CD14-positive monocyte (primary cell): ENCODE data around the gene PTPRN. TPM values are rescaled to one million over a fixed set of nuclear protein-coding genes. Genes with fewer than 3 reads are reported as not detected.

Experiments used
- DNase-seq, 3 donors: peaks; one replicate each; pipeline ENCODE4 v3.0.0-alpha.2; 2011 to 2022
- H2AFZ ChIP-seq: 2 replicates; pipeline ENCODE4 v1.6.0; 2012; ENCODE audit warnings: mild to moderate bottlenecking, low read depth, low read length, inconsistent platforms; ENCODE audit not compliant: insufficient read depth, poor library complexity, severe bottlenecking
- H3K27ac ChIP-seq, 2 donors: 1 replicate in 1 of 2; 2 replicates in 1 of 2; pipeline ENCODE4 v1.5.1; 2012 to 2013; ENCODE audit warnings: low read length in 2 of 2, control low read depth in 1 of 2, inconsistent platforms in 1 of 2, low read depth in 1 of 2, mild to moderate bottlenecking in 1 of 2
- H3K27me3 ChIP-seq, 2 donors: one replicate each; pipeline versions ENCODE4 v1.6.0 to v1.6.1; 2011 to 2013; ENCODE audit warnings: low read length in 2 of 2; ENCODE audit not compliant: control insufficient read depth in 2 of 2, insufficient read depth in 2 of 2
- H3K36me3 ChIP-seq, 2 donors: replicated peaks in 1 of 2; 1 replicate in 1 of 2; 2 replicates in 1 of 2; pipeline versions ENCODE4 v1.5.1 to v1.6.1; 2012 to 2013; ENCODE audit warnings: low read length in 2 of 2, control low read depth in 1 of 2, inconsistent platforms in 1 of 2, mild to moderate bottlenecking in 1 of 2; ENCODE audit not compliant: insufficient read depth in 2 of 2, control insufficient read depth in 1 of 2
- H3K4me1 ChIP-seq, 2 donors: 1 replicate in 1 of 2; 2 replicates in 1 of 2; pipeline versions ENCODE4 v1.5.1 to v1.6.1; 2012 to 2013; ENCODE audit warnings: low read length in 2 of 2, control low read depth in 1 of 2, inconsistent platforms in 1 of 2, mild to moderate bottlenecking in 1 of 2, moderate library complexity in 1 of 2; ENCODE audit not compliant: insufficient read depth in 2 of 2, control insufficient read depth in 1 of 2
- H3K4me2 ChIP-seq: replicated peaks from 2 replicates; pipeline ENCODE3; 2012; ENCODE audit warnings: low read length, moderate library complexity, mild to moderate bottlenecking; ENCODE audit not compliant: poor library complexity, severe bottlenecking; ENCODE audit errors: extremely low read depth
- H3K4me3 ChIP-seq, 3 experiments: fragments of 200-600 bp in 1 of 3; sonication (generic) in 1 of 3; replicated peaks in 1 of 3; 1 replicate in 2 of 3; 2 replicates in 1 of 3; pipeline ENCODE4 v1.5.1; 2011 to 2013; ENCODE audit warnings: low read length in 3 of 3, mild to moderate bottlenecking in 3 of 3, control low read depth in 2 of 3, low read depth in 2 of 3, inconsistent platforms in 1 of 3, moderate library complexity in 1 of 3
- H3K79me2 ChIP-seq: 2 replicates; pipeline ENCODE4 v1.6.0; 2012; ENCODE audit warnings: mild to moderate bottlenecking, control low read depth, inconsistent platforms, low read length, moderate library complexity; ENCODE audit not compliant: insufficient read depth
- H3K9ac ChIP-seq: 2 replicates; pipeline ENCODE4 v1.6.0; 2017; ENCODE audit warnings: low read length, mild to moderate bottlenecking; ENCODE audit not compliant: insufficient read depth, poor library complexity, severe bottlenecking
- H3K9me3 ChIP-seq, 2 donors: replicated peaks in 1 of 2; 1 replicate in 1 of 2; 2 replicates in 1 of 2; pipeline versions ENCODE4 v1.5.1 to v1.6.1; 2012 to 2013; ENCODE audit warnings: low read length in 2 of 2, control low read depth in 1 of 2; ENCODE audit not compliant: control insufficient read depth in 1 of 2, insufficient read depth in 1 of 2
- H4K20me1 ChIP-seq: 2 replicates; pipeline ENCODE4 v1.6.0; 2012; ENCODE audit warnings: mild to moderate bottlenecking, low read length, control low read depth, moderate library complexity; ENCODE audit not compliant: insufficient read depth
- H3K27ac Mint-ChIP-seq, 7 donors: one replicate each; pipeline ENCODE4 v1.8.0; 2020; ENCODE audit warnings: mild to moderate bottlenecking in 7 of 7, mixed read lengths in 7 of 7, moderate library complexity in 6 of 7, inconsistent platforms in 2 of 7
- H3K27me3 Mint-ChIP-seq, 3 donors: one replicate each; pipeline ENCODE4 v1.8.0; 2021 to 2022; ENCODE audit warnings: low read depth in 3 of 3, mild to moderate bottlenecking in 3 of 3, mixed read lengths in 3 of 3, moderate library complexity in 3 of 3, inconsistent platforms in 1 of 3
- H3K36me3 Mint-ChIP-seq, 2 donors: one replicate each; pipeline ENCODE4 v1.8.0; 2020; ENCODE audit warnings: mixed read lengths in 2 of 2, inconsistent platforms in 1 of 2, mild to moderate bottlenecking in 1 of 2
- H3K4me1 Mint-ChIP-seq: one replicate; pipeline ENCODE4 v1.8.0; 2020; ENCODE audit warnings: mild to moderate bottlenecking, mixed read lengths
- H3K4me3 Mint-ChIP-seq, 2 donors: one replicate each; pipeline ENCODE4 v1.8.0; 2020; ENCODE audit warnings: mild to moderate bottlenecking in 2 of 2, mixed read lengths in 2 of 2, moderate library complexity in 1 of 2
- H3K9me3 Mint-ChIP-seq, 7 donors: one replicate each; pipeline ENCODE4 v1.8.0; 2020 to 2022; ENCODE audit warnings: mixed read lengths in 7 of 7, mild to moderate bottlenecking in 6 of 7, moderate library complexity in 6 of 7, inconsistent platforms in 2 of 7
- CTCF ChIP-seq: fragments of 200-600 bp; IDR thresholded peaks from one replicate; pipeline ENCODE4 v1.8.0; 2022; ENCODE audit warnings: antibody characterized with exemption, mild to moderate bottlenecking
- WGBS: methylation state at CpG from one replicate; pipeline ENCODE4 v1.1.5; 2013; ENCODE audit warnings: missing lambda C conversion rate; ENCODE audit not compliant: insufficient coverage; 5-methylcytosine and 5-hydroxymethylcytosine counted together
- intact Hi-C, 2 donors: fragments of 100-400 bp; cut with micrococcal nuclease; formaldehyde crosslinking; loops; one replicate each; pipeline versions ENCODE4 v1.15.0 to v1.15.1; 2023
- polyA plus RNA-seq, 3 donors: library from polyadenylated mRNA; depleted of rRNA in 1 of 3; unstranded in 2 of 3; stranded (reverse) in 1 of 3; fragments of 300-500 nt in 2 of 3; fragments of >200 nt in 1 of 3; fragmentation: Illumina TruSeq in 2 of 3; gene quantifications; 1 replicate in 2 of 3; 2 replicates in 1 of 3; pipeline ENCODE4 v1.2.3, GENCODE V29; 2012 to 2021

PTPRN gene
- polyA plus RNA-seq, 3 donors: not detected

GRCh38 chr2:219325657-219326315 is 16.6 kb upstream of the PTPRN start:
- no peak for TF ChIP-seq CTCF
- Histone ChIP-seq H4K20me1 (no peaks in the 10 kb centered on the region), H3K4me3 (no peak overlapping the region), H3K4me1 (no peaks in the 10 kb centered on the region), H3K4me2 (no peak overlapping the region), H3K27me3 (peaks cover 12 to 42% of the 10 kb centered on the region in 2 donors), H3K9ac (no peak overlapping the region), H3K27ac (no peak overlapping the region), H3K79me2 (no peaks in the 10 kb centered on the region), H2AFZ (no peak overlapping the region), H3K9me3 (no peaks in the 10 kb centered on the region), H3K36me3 (no peaks in the 10 kb centered on the region)
- H3K9me3 Mint-ChIP-seq: no peaks in the 10 kb centered on the region
- no peak overlapping the region for H3K27ac Mint-ChIP-seq
- H3K4me3 Mint-ChIP-seq: peak overlapping the region in 1 of 2 donors; percentile 55
- no peaks in the 10 kb centered on the region for H3K36me3 Mint-ChIP-seq
- DNase-seq: no peak
- 3% methylated on average over 4 of the region's 9 CpGs for WGBS
- intact Hi-C loops: no loop called here
- H3K4me1 Mint-ChIP-seq: peaks cover 4% of the 10 kb centered on the region
- peaks cover 40 to 58% (median 41%) of the 10 kb centered on the region in 3 donors for H3K27me3 Mint-ChIP-seq

GRCh38 chr2:219325136-219325535 is 15.9 kb upstream of the PTPRN start:
- Histone ChIP-seq H3K9me3 (no peaks in the 10 kb centered on the region), H4K20me1 (no peaks in the 10 kb centered on the region), H3K27ac (no peak overlapping the region), H3K36me3 (no peaks in the 10 kb centered on the region), H3K27me3 (peaks cover 10 to 37% of the 10 kb centered on the region in 2 donors), H3K4me1 (no peaks in the 10 kb centered on the region), H3K79me2 (no peaks in the 10 kb centered on the region), H2AFZ (no peak overlapping the region), H3K4me2 (no peak overlapping the region), H3K4me3 (no peak overlapping the region), H3K9ac (no peak overlapping the region)
- 86% methylated on average over 1 of the region's 4 CpGs for WGBS
- no peak overlapping the region for H3K4me3 Mint-ChIP-seq
- no peaks in the 10 kb centered on the region for H3K9me3 Mint-ChIP-seq
- intact Hi-C loops: no loop called here
- no peak for TF ChIP-seq CTCF
- H3K36me3 Mint-ChIP-seq: no peaks in the 10 kb centered on the region
- peaks cover 37 to 56% (median 41%) of the 10 kb centered on the region in 3 donors for H3K27me3 Mint-ChIP-seq
- no peak overlapping the region for H3K27ac Mint-ChIP-seq
- no peak for DNase-seq
- peaks cover 4% of the 10 kb centered on the region for H3K4me1 Mint-ChIP-seq
